Effector memory CD8-positive, alpha-beta T cell (primary cell): ENCODE results near the gene SCMH1.
"Not testable (repeated sequence)": the region's sequence is repeated elsewhere in the genome, so short reads cannot be mapped to it uniquely, and the experiment has no call there.

ENCODE experiments used
- ATAC-seq: fragments of 150-1000 bp; cut with Tn5 transposase; replicated peaks from 2 replicates; pipeline ENCODE4 v1.10.0; 2021; ENCODE audit warnings: mild to moderate bottlenecking, moderate library complexity
- DNase-seq, 3 experiments: peaks; one replicate each; pipeline ENCODE4 v3.0.0; 2021
- H3K27ac Mint-ChIP-seq, 2 donors: one replicate each; pipeline ENCODE4 v1.8.0; 2022; ENCODE audit warnings: mild to moderate bottlenecking in 2 of 2, mixed read lengths in 2 of 2, moderate library complexity in 2 of 2
- H3K27me3 Mint-ChIP-seq, 2 donors: one replicate each; pipeline ENCODE4 v1.8.0; 2022; ENCODE audit warnings: mixed read lengths in 2 of 2
- H3K36me3 Mint-ChIP-seq: one replicate; pipeline ENCODE4 v1.8.0; 2022; ENCODE audit warnings: mild to moderate bottlenecking, moderate library complexity, mixed read lengths; ENCODE audit not compliant: insufficient read depth
- H3K4me1 Mint-ChIP-seq, 2 donors: one replicate each; pipeline ENCODE4 v1.8.0; 2022; ENCODE audit warnings: low read depth in 2 of 2, mixed read lengths in 2 of 2
- H3K4me3 Mint-ChIP-seq, 2 donors: one replicate each; pipeline ENCODE4 v1.8.0; 2022; ENCODE audit warnings: mild to moderate bottlenecking in 2 of 2, mixed read lengths in 2 of 2, moderate library complexity in 2 of 2
- H3K9me3 Mint-ChIP-seq, 2 donors: one replicate each; pipeline ENCODE4 v1.8.0; 2022; ENCODE audit warnings: mixed read lengths in 2 of 2

Gene SCMH1

GRCh38 chr1:41274752-41275545 is 32.8 kb upstream of the SCMH1 start:
- H3K27ac Mint-ChIP-seq, result no peak overlapping the region
- peaks cover 32 to 44% of the 10 kb centered on the region in 2 donors for H3K27me3 Mint-ChIP-seq
- H3K36me3 Mint-ChIP-seq, result no peaks in the 10 kb centered on the region
- DNase-seq, result no peak
- ATAC-seq, result no peak
- no peak overlapping the region for H3K4me3 Mint-ChIP-seq
- no peaks in the 10 kb centered on the region for H3K4me1 Mint-ChIP-seq
- H3K9me3 Mint-ChIP-seq, result no peaks in the 10 kb centered on the region

GRCh38 chr1:41272601-41273000 is 30.5 kb upstream of the SCMH1 start:
- no peak overlapping the region for H3K27ac Mint-ChIP-seq
- DNase-seq, result no peak
- no peak overlapping the region for H3K4me3 Mint-ChIP-seq
- no peaks in the 10 kb centered on the region for H3K9me3 Mint-ChIP-seq
- no peaks in the 10 kb centered on the region for H3K36me3 Mint-ChIP-seq
- ATAC-seq, result no peak
- peaks cover 0 to 7% of the 10 kb centered on the region in 2 donors for H3K4me1 Mint-ChIP-seq
- H3K27me3 Mint-ChIP-seq, result peaks cover 18 to 37% of the 10 kb centered on the region in 2 donors

DNA sequence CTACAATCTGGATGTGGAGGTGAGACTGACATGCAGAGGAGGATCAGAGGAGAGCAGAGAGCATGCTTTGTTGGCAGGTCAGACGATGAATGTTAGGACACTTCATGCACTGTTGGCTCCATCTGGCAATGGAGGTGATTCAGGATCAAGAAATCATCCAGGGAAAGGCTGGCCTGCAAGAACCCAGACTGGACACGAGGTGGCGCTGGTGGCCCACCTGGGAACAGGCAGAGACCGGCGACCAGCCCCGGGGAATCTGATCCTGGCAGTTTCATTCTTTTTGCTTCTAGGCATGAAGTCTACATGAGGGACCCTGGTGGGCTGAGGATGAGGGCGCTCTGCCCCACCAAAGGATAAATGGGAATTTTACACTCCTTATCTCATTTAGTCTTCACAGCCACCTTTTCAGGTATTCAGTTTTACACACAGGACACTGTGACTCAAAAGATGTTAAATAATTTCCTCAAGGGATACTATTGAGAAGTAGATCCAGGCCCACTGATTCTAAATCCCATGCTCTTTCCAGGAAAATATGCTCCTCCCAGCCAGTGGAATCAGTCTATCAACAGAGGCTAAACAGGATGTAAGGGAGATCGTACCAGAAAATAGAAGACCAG is 26.2 kb upstream of the SCMH1 start:
- Mint-ChIP-seq H3K27me3 (peaks cover 6 to 16% of the 10 kb centered on the region in 2 donors), H3K9me3 (no peaks in the 10 kb centered on the region), H3K4me1 (peaks cover 0 to 7% of the 10 kb centered on the region in 2 donors), H3K4me3 (no peak overlapping the region), H3K27ac (no peak overlapping the region), H3K36me3 (no peaks in the 10 kb centered on the region)
- ATAC-seq (peak; percentile 48), DNase-seq (peak; percentile 55 to 66 (median 59))

DNA sequence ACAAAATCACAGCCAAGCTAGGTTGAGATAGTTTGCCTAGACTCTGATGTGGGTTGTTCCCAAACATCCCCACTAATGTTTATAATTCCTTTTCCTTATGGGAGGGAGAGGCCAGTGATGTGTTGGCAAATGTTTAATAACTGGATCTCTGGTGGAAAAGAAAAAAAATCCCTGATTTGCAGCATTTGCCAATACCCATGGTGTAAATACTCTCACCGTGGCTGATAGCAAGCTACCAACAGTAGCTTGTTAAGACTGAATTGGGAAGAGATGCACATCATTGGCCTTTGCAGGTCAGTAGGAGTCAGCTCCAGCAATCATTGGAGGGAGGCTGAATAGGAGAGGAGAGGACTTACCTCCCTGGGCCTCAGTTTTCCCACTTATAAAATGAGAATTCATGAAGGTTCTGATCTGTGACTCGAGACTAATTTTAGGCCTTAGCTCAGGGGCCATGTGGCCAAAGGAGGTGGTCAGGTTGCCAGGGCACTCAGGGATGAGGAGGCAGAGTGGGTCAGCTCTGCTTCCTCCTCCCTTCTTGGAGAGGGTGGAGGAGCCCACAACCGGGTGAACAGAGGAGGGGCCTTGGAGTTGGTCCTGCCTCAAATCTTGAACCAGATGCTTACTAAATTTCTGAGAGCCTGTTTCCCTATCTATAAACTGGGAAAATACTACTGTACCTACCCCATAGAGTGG is 20.0 kb upstream of the SCMH1 start:
- DNase-seq (no peak), ATAC-seq (no peak)
- no peaks in the 10 kb centered on the region for H3K9me3 Mint-ChIP-seq
- H3K4me1 Mint-ChIP-seq, result no peaks in the 10 kb centered on the region
- H3K27me3 Mint-ChIP-seq, result peaks cover 2 to 25% of the 10 kb centered on the region in 2 donors
- H3K4me3 Mint-ChIP-seq, result no peak overlapping the region
- peaks cover 3% of the 10 kb centered on the region for H3K36me3 Mint-ChIP-seq
- no peak overlapping the region for H3K27ac Mint-ChIP-seq

DNA sequence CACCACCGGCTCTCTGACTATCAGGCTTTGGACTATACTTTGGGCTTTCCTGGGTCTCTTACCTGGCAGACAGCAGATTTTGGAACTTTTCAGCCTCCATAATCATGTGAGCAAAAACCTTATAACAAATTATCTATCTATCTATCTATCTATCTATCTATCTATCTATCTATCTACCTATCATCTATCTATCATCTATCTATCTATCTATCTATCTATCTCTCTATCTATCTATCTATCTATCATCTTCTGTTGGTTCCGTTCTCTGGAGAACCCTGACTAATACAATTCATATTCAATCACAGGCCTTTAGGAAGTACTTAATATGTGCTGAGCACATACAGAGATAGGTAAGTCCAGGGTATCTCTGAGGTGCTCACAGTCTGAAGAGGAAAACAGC is 18.7 kb upstream of the SCMH1 start:
- no peak for DNase-seq
- Mint-ChIP-seq H3K27ac (no peak overlapping the region), H3K9me3 (no peaks in the 10 kb centered on the region), H3K4me3 (no peak overlapping the region), H3K4me1 (no peaks in the 10 kb centered on the region), H3K36me3 (peaks cover 3% of the 10 kb centered on the region), H3K27me3 (peaks cover 15 to 38% of the 10 kb centered on the region in 2 donors)
- ATAC-seq, result no peak

GRCh38 chr1:41259221-41259620 is 17.1 kb upstream of the SCMH1 start:
- no peak for ATAC-seq
- H3K4me1 Mint-ChIP-seq, result no peaks in the 10 kb centered on the region
- no peaks in the 10 kb centered on the region for H3K9me3 Mint-ChIP-seq
- H3K36me3 Mint-ChIP-seq, result peaks cover 3% of the 10 kb centered on the region
- no peak overlapping the region for H3K27ac Mint-ChIP-seq
- DNase-seq, result no peak
- peaks cover 28 to 54% of the 10 kb centered on the region in 2 donors for H3K27me3 Mint-ChIP-seq
- H3K4me3 Mint-ChIP-seq, result no peak overlapping the region

GRCh38 chr1:41255978-41256377 is 13.9 kb upstream of the SCMH1 start:
- Mint-ChIP-seq H3K4me3 (no peak overlapping the region), H3K27ac (no peak overlapping the region), H3K4me1 (no peaks in the 10 kb centered on the region), H3K9me3 (no peaks in the 10 kb centered on the region), H3K27me3 (peaks cover 44 to 78% of the 10 kb centered on the region in 2 donors), H3K36me3 (peaks cover 3% of the 10 kb centered on the region)
- DNase-seq, result no peak
- ATAC-seq, result no peak

GRCh38 chr1:41251120-41251519 is 9.0 kb upstream of the SCMH1 start:
- H3K4me1 Mint-ChIP-seq, DNase-seq, H3K9me3 Mint-ChIP-seq, H3K36me3 Mint-ChIP-seq, H3K4me3 Mint-ChIP-seq, H3K27ac Mint-ChIP-seq, ATAC-seq: not testable (repeated sequence)
- H3K27me3 Mint-ChIP-seq, result peaks cover 33 to 44% of the 10 kb centered on the region in 2 donors

DNA sequence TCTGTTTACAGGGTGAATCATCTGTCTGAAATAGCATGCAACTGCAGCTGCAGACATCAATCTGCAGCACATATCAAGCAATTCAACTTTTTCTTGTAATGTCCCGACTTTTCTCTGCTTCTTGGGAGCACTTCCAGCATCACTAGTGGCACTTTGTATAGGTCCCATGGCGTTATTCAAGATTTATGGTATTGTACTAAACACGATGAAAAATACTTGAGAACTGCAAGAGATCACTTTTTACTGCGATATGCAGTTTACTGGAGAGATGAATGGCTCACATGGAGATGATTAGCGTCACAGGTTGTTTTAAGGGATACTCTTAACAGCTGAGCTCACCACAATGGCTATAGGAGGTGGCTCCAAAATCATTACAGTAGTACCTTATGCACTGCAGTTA is 7.2 kb upstream of the SCMH1 start:
- DNase-seq (no peak), ATAC-seq (no peak)
- Mint-ChIP-seq H3K27me3 (peaks cover 18 to 26% of the 10 kb centered on the region in 2 donors), H3K36me3 (no peaks in the 10 kb centered on the region), H3K4me1 (no peaks in the 10 kb centered on the region), H3K9me3 (no peaks in the 10 kb centered on the region), H3K4me3 (no peak overlapping the region), H3K27ac (no peak overlapping the region)

GRCh38 chr1:41246568-41246967 is 4.5 kb upstream of the SCMH1 start:
- Mint-ChIP-seq H3K9me3 (no peaks in the 10 kb centered on the region), H3K27me3 (no peaks in the 10 kb centered on the region), H3K4me3 (no peak overlapping the region), H3K27ac (no peak overlapping the region), H3K36me3 (peaks cover 4% of the 10 kb centered on the region), H3K4me1 (peaks cover 0 to 4% of the 10 kb centered on the region in 2 donors)
- DNase-seq (no peak), ATAC-seq (no peak)

DNA sequence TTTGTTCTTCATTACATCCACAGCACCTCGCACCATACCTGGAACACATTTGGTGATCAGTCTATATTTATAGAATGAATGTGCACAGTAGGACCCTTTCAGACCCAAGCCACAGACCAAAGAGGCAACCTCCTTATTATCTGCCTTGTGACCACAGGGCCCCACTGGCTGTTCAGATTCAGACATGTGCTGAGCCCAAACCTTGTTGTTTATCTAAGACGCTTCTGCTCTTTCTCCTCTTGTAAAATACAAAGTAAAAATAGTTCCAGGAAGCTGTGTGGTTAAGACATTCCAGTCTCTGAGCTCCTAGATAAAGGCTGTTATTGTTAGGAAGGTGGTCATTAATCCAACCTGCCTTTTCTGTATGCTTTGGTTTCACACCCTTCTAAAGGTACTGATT is 3.6 kb upstream of the SCMH1 start:
- Mint-ChIP-seq H3K36me3 (peaks cover 4% of the 10 kb centered on the region), H3K27ac (no peak overlapping the region), H3K9me3 (no peaks in the 10 kb centered on the region), H3K4me1 (peaks cover 4 to 7% of the 10 kb centered on the region in 2 donors), H3K4me3 (no peak overlapping the region), H3K27me3 (no peaks in the 10 kb centered on the region)
- ATAC-seq (no peak), DNase-seq (no peak)

GRCh38 chr1:41243079-41243385 is 926 bp upstream of the SCMH1 start:
- H3K9me3 Mint-ChIP-seq, result no peaks in the 10 kb centered on the region
- H3K36me3 Mint-ChIP-seq, result peaks cover 4% of the 10 kb centered on the region
- H3K4me3 Mint-ChIP-seq, result peak overlapping the region; percentile 67 to 68
- H3K27ac Mint-ChIP-seq, result no peak overlapping the region
- peaks cover 5 to 8% of the 10 kb centered on the region in 2 donors for H3K4me1 Mint-ChIP-seq
- H3K27me3 Mint-ChIP-seq, result no peaks in the 10 kb centered on the region
- DNase-seq (no peak), ATAC-seq (no peak)

GRCh38 chr1:41242342-41243078 is 404 bp upstream of the SCMH1 start:
- Mint-ChIP-seq H3K36me3 (peaks cover 4% of the 10 kb centered on the region), H3K4me1 (peaks cover 8% of the 10 kb centered on the region in 2 donors), H3K9me3 (no peaks in the 10 kb centered on the region), H3K4me3 (peak overlapping the region; percentile 67 to 68), H3K27me3 (no peaks in the 10 kb centered on the region), H3K27ac (no peak overlapping the region)
- peak in 1 of 3 experiments; percentile 22 for DNase-seq
- ATAC-seq, result peak; percentile 10
